ENCODE data around the gene CEP104. TPM values are rescaled to one million over a fixed set of nuclear protein-coding genes. Genes with fewer than 3 reads are reported as not detected.

CEP104 gene
- total and polyA plus RNA-seq, 10 of the 15 experiments (the other 5 are each of a cell fraction or from before 2014, with no cell fraction given): 7.2 to 34.8 (median 19.3) TPM

DNA sequence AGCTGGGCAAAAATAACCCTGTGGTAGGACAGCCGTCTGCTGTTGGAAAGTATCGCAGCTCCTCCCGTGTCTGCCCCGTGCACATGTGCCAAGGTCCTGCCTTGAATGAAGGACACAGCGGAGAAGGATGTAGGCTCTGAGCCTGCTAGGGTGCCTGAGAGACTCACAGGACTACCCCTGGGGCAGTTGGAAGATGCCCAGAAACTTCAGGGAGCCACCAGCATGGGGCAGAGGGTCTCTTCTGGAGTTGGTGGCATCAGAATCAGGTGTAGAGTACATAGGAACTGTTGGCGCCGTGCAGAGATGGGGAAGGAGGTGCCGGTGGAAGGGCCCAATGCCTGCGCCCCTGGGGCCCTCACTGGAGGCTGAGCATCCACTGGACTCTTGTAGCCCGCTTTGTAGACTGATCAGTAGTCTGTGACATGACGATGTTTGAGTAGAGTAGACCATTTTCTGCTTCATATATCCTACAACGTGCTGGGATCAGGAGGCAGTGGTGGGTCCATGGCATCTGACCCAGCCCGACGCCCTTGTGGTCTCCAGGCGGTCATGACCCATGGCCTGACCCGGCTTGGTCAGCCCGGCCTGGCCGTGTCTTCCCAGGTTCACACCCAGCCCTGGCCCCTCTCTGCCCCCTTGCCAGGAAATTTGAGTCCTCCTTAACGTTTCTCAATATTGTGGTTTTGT lies 48.4 kb upstream of the CEP104 start (continued):
- TF ChIP-seq, protein P1, sequence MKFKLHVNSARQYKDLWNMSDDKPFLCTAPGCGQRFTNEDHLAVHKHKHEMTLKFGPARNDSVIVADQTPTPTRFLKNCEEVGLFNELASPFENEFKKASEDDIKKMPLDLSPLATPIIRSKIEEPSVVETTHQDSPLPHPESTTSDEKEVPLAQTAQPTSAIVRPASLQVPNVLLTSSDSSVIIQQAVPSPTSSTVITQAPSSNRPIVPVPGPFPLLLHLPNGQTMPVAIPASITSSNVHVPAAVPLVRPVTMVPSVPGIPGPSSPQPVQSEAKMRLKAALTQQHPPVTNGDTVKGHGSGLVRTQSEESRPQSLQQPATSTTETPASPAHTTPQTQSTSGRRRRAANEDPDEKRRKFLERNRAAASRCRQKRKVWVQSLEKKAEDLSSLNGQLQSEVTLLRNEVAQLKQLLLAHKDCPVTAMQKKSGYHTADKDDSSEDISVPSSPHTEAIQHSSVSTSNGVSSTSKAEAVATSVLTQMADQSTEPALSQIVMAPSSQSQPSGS (IDR thresholded peaks at IDR 0.05; ENCODE audit: low read length): no peak
- TF ChIP-seq CREM (IDR thresholded peaks at IDR 0.05; ENCODE audit: low read depth): no peak
- no peak for TF ChIP-seq SMAD5 (IDR thresholded peaks at IDR 0.05; ENCODE audit: low read depth)
- no peak for TF ChIP-seq E2F8 (IDR thresholded peaks at IDR 0.05; ENCODE audit: low read depth, partially characterized antibody)
- TF ChIP-seq CHD4 (IDR thresholded peaks at IDR 0.05): no peak
- no peak for TF ChIP-seq FOS (IDR thresholded peaks at IDR 0.05; ENCODE audit: borderline replicate concordance, extremely low read depth, insufficient read length)
- TF ChIP-seq ZSCAN29 (IDR thresholded peaks at IDR 0.05): no peak
- TF ChIP-seq JUND (IDR thresholded peaks at IDR 0.05; ENCODE audit: low read depth, low read length): no peak
- no peak for TF ChIP-seq SPI1 (IDR thresholded peaks at IDR 0.05; ENCODE audit: borderline replicate concordance, insufficient read depth, low read depth, low read length)

DNA sequence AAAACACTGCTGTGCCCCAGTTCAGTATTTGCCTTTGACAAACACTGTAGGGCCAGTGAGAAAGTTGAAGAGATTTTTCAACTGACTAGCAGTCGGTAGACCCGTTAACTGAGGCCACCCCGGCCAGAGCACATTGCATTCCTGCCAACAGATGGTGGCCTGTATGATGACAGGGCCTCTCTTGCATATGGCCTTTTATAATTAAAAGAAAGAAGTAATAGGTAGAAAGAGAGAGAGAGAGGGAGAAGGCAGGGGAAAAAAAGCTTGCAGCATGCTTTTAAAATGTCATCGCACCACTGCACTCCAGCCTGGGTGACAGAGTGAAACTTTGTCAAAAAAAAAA lies 47.8 kb upstream of the CEP104 start:
- Histone ChIP-seq H3K4me3 (no peak overlapping the region), H4K20me1 (ENCODE audit: control insufficient read depth, insufficient read depth) (no peaks in the 10 kb centered on the region), H3K27ac (ENCODE audit: control insufficient read depth, insufficient read depth) (no peak overlapping the region), H2AFZ (ENCODE audit: control insufficient read depth, low read depth, low read length) (no peak overlapping the region), H3K27me3 (replicated peaks in 1 of 2; ENCODE audit: control insufficient read depth in 2 of 2, insufficient read depth in 2 of 2, low read length in 1 of 2) (no peaks in the 10 kb centered on the region; a peak in 2 of 4 replicates), H3K79me2 (ENCODE audit: control insufficient read depth, insufficient read depth, low read length) (peaks cover 1% of the 10 kb centered on the region), H3K4me2 (ENCODE audit: control insufficient read depth, insufficient read depth) (no peak overlapping the region), H3K36me3 (ENCODE audit: control insufficient read depth in 2 of 2, insufficient read depth in 2 of 2, low read length in 1 of 2) (no peaks in the 10 kb centered on the region), H3K4me1 (ENCODE audit: control insufficient read depth, insufficient read depth, low read length) (no peaks in the 10 kb centered on the region), H3K9me3 (replicated peaks; ENCODE audit: control insufficient read depth, insufficient read depth, low read length) (no peaks in the 10 kb centered on the region), H3K9ac (ENCODE audit: control insufficient read depth, insufficient read depth, low read length) (no peak overlapping the region)
- in situ Hi-C loops (cut with MboI) (no loop called here), intact Hi-C loops (cut with micrococcal nuclease; ENCODE audit: unreplicated experiment) (loop anchor here (5.0 kb wide), 1 partner anchor 108 kb away; the partner anchor contains the start of gene LRRC47)
- ChIA-PET POLR2A (no interaction called here), SMC1A (ENCODE audit: uncharacterized antibody, unreplicated experiment) (no interaction called here), RAD21 (ENCODE audit: unreplicated experiment) (no interaction called here), CTCF (no interaction called here)
- FAIRE-seq: no peak
- no peak for ATAC-seq
- no peak for DNase-seq (ENCODE audit: low read depth, low spot score)
- WGBS (ENCODE audit: insufficient coverage, insufficient replicate concordance, low lambda C conversion rate, missing lambda C conversion rate): 93% methylated on average over 4 of the region's 4 CpGs
- BruUV-seq (replicated peaks): no TSS peak
- TF ChIP-seq ZNF24 (IDR thresholded peaks at IDR 0.05) (no peak), SPI1 (IDR thresholded peaks at IDR 0.05; ENCODE audit: borderline replicate concordance, insufficient read depth, low read depth, low read length) (no peak), ZNF687 (IDR thresholded peaks at IDR 0.05) (no peak), RFX5 (IDR thresholded peaks at IDR 0.05; ENCODE audit: low read depth, low read length) (no peak), IKZF1 (conservative IDR thresholded peaks at IDR 0.05) (no peak), ELK1 (IDR thresholded peaks at IDR 0.05; ENCODE audit: low read depth, low read length) (no peak)
